Coronary artery (tissue), 2 donors: ENCODE results near the gene MAST4.
"Not testable (repeated sequence)": the region's sequence is repeated elsewhere in the genome, so short reads cannot be mapped to it uniquely, and the experiment has no call there.

Experiments
- DNase-seq: peaks from one replicate; pipeline ENCODE4 v3.0.0-alpha.2; 2017; ENCODE audit warnings: low spot score
- H3K27ac ChIP-seq, 2 donors: fragments of 200-600 bp; sonication (generic); one replicate each; pipeline ENCODE4 v1.5.1; 2016 to 2019
- H3K4me3 ChIP-seq: fragments of 200-600 bp; sonication (generic); 2 replicates; pipeline ENCODE4 v1.5.1; 2016; ENCODE audit warnings: mild to moderate bottlenecking, moderate library complexity
- CTCF ChIP-seq: fragments of 200-600 bp; sonication (generic); IDR thresholded peaks from one replicate; pipeline ENCODE4 v1.5.1; 2019; ENCODE audit warnings: antibody characterized with exemption

Gene MAST4

GRCh38 chr5:66684663-66685062 lies 88.5 kb downstream of the MAST4 start:
- Histone ChIP-seq H3K4me3 (no peak overlapping the region), H3K27ac (no peak overlapping the region)
- no peak for DNase-seq
- TF ChIP-seq CTCF = no peak

- TF ChIP-seq CTCF = no peak
- H3K4me3 ChIP-seq = no peak overlapping the region
- DNase-seq = no peak
- H3K27ac ChIP-seq = no peak overlapping the region
Observed at GRCh38 chr5:66689522-66690220, 93.5 kb downstream of the MAST4 start.

- H3K4me3 ChIP-seq = no peak overlapping the region
- no peak for DNase-seq
- TF ChIP-seq CTCF = no peak
- H3K27ac ChIP-seq = no peak overlapping the region
Observed at GRCh38 chr5:66694036-66694435, 97.8 kb downstream of the MAST4 start.

GRCh38 chr5:66695840-66696239 lies 99.6 kb downstream of the MAST4 start:
- H3K4me3 ChIP-seq, H3K27ac ChIP-seq, DNase-seq: not testable (repeated sequence)

GRCh38 chr5:66697796-66698564 lies 101.8 kb downstream of the MAST4 start:
- Histone ChIP-seq H3K4me3 (no peak overlapping the region), H3K27ac (no peak overlapping the region)
- no peak for TF ChIP-seq CTCF
- DNase-seq = no peak

GRCh38 chr5:66701244-66701643 lies 105.1 kb downstream of the MAST4 start:
- Histone ChIP-seq H3K4me3 (no peak overlapping the region), H3K27ac (no peak overlapping the region)
- TF ChIP-seq CTCF = no peak
- DNase-seq = no peak

GRCh38 chr5:66702426-66702825 lies 106.2 kb downstream of the MAST4 start:
- DNase-seq = no peak
- no peak for TF ChIP-seq CTCF
- no peak overlapping the region for H3K27ac ChIP-seq
- H3K4me3 ChIP-seq = no peak overlapping the region
